Activated T-helper 2 cell treated with anti-CD3 and anti-CD28 coated beads, Interferon-gamma antibody, Interleukin-2, Interleukin-4, amounts not matched to agents 10 μg/mL and 5 μg/mL and 100 μg/mL, durations not matched to agents 14 hours and 24 hours and 36 hours (primary cell): Measurements from ENCODE around the gene PIGL. TPM values are rescaled to one million over a fixed set of nuclear protein-coding genes. Genes with fewer than 3 reads are reported as not detected.

Experiments
- DNase-seq: peaks from one replicate; pipeline ENCODE4 v3.0.0; 2021; ENCODE audit warnings: low spot score
- H3K27ac Mint-ChIP-seq: one replicate; pipeline ENCODE4 v1.8.0; 2021; ENCODE audit warnings: mixed read lengths
- H3K27me3 Mint-ChIP-seq: one replicate; pipeline ENCODE4 v1.8.0; 2021; ENCODE audit warnings: low read depth, mixed read lengths
- H3K36me3 Mint-ChIP-seq: one replicate; pipeline ENCODE4 v1.8.0; 2021; ENCODE audit warnings: low read depth, mixed read lengths
- H3K4me1 Mint-ChIP-seq: one replicate; pipeline ENCODE4 v1.8.0; 2021; ENCODE audit warnings: low read depth, mixed read lengths
- H3K4me3 Mint-ChIP-seq: one replicate; pipeline ENCODE4 v1.8.0; 2021; ENCODE audit warnings: low read depth, mild to moderate bottlenecking, moderate library complexity, mixed read lengths
- H3K9me3 Mint-ChIP-seq: one replicate; pipeline ENCODE4 v1.8.0; 2021; ENCODE audit warnings: mixed read lengths
- intact Hi-C: fragments of 100-400 bp; cut with micrococcal nuclease; formaldehyde crosslinking; loops from one replicate; pipeline ENCODE4 v1.15.1; 2023
- total RNA-seq: library from RNA; stranded (reverse); gene quantifications from 2 replicates; pipeline ENCODE4 v1.2.3, GENCODE V29; 2022

The PIGL gene
- total RNA-seq, 1 donor from 2014 or later = 40.6 TPM

GRCh38 chr17:16232391-16232790, 15.4 kb downstream of the PIGL start:
- peaks cover 18% of the 10 kb centered on the region for H3K4me1 Mint-ChIP-seq
- H3K4me3 Mint-ChIP-seq = no peak overlapping the region
- no peak for DNase-seq
- H3K36me3 Mint-ChIP-seq = peaks cover 34% of the 10 kb centered on the region
- no peak overlapping the region for H3K27ac Mint-ChIP-seq
- no peaks in the 10 kb centered on the region for H3K9me3 Mint-ChIP-seq
- no peaks in the 10 kb centered on the region for H3K27me3 Mint-ChIP-seq
- intact Hi-C loops = no loop called here

GRCh38 chr17:16239931-16240330, 22.9 kb downstream of the PIGL start:
- Mint-ChIP-seq H3K4me1 (peaks cover 12% of the 10 kb centered on the region), H3K27me3 (no peaks in the 10 kb centered on the region), H3K27ac (no peak overlapping the region), H3K4me3 (no peak overlapping the region), H3K9me3 (no peaks in the 10 kb centered on the region), H3K36me3 (peaks cover 11% of the 10 kb centered on the region)
- intact Hi-C loops = no loop called here
- no peak for DNase-seq

- intact Hi-C loops = no loop called here
- no peaks in the 10 kb centered on the region for H3K9me3 Mint-ChIP-seq
- no peak overlapping the region for H3K4me3 Mint-ChIP-seq
- H3K36me3 Mint-ChIP-seq = peaks cover 4% of the 10 kb centered on the region
- DNase-seq = no peak
- peaks cover 12% of the 10 kb centered on the region for H3K4me1 Mint-ChIP-seq
- H3K27me3 Mint-ChIP-seq = no peaks in the 10 kb centered on the region
- no peak overlapping the region for H3K27ac Mint-ChIP-seq
These were observed 24.9 kb downstream of the PIGL start for GRCh38 chr17:16241906-16242399.

- intact Hi-C loops = loop anchor here (1.0 kb wide), 1 partner anchor 14 kb away; no protein-coding TSS in a partner anchor
- DNase-seq = no peak
- Mint-ChIP-seq H3K9me3 (no peaks in the 10 kb centered on the region), H3K4me3 (no peak overlapping the region), H3K27me3 (no peaks in the 10 kb centered on the region), H3K36me3 (peaks cover 12% of the 10 kb centered on the region), H3K4me1 (peaks cover 13% of the 10 kb centered on the region), H3K27ac (peak overlapping the region; percentile 55)
These were observed 26.4 kb downstream of the PIGL start for GRCh38 chr17:16243385-16243784.

DNA sequence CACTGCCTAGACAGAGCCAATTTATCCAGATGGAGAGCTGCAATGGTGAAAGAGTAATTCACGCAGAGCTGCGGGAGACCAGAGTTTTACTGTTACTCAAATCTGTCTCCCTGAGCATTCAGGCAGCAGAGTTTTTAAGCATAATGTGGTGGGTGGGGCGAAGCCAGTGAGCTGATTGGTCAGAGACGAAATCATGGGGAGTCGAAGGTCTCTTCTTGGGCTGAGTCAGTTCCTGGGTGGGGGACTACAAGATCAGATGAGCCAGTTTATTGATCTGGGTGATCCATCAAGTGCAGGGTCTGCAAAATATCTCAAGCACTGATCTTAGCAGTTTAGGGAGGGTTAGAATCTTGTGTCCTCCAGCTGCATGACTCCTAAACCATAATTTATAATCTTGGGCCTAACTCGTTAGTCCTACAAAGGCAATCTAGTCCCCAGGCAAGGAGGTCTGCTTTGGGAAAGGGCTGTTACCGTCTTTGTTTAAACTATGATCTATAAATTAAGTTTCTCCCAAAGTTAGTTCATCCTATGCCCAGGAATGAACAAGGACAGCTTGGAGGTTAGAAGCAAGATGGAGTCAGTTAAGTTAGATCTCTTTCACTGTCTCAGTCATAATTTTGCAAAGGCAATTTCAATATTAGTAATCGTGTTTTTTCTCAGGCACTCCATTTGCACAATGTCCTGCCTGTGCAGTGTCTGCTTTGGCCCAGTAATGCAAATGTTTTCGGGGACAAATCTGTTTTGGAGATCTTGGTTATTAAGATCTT, 27.0 kb downstream of the PIGL start:
- H3K4me1 Mint-ChIP-seq = peaks cover 17% of the 10 kb centered on the region
- H3K4me3 Mint-ChIP-seq = no peak overlapping the region
- no peaks in the 10 kb centered on the region for H3K9me3 Mint-ChIP-seq
- intact Hi-C loops = loop anchor here (1.0 kb wide), 1 partner anchor 15 kb away; no protein-coding TSS in a partner anchor
- peak overlapping the region; percentile 55 for H3K27ac Mint-ChIP-seq
- DNase-seq = no peak
- peaks cover 18% of the 10 kb centered on the region for H3K36me3 Mint-ChIP-seq
- no peaks in the 10 kb centered on the region for H3K27me3 Mint-ChIP-seq

- intact Hi-C loops = no loop called here
- Mint-ChIP-seq H3K9me3 (no peaks in the 10 kb centered on the region), H3K27ac (no peak overlapping the region), H3K27me3 (no peaks in the 10 kb centered on the region), H3K4me1 (peaks cover 28% of the 10 kb centered on the region), H3K4me3 (no peak overlapping the region), H3K36me3 (peaks cover 16% of the 10 kb centered on the region)
- DNase-seq = no peak
These were observed 30.6 kb downstream of the PIGL start for GRCh38 chr17:16247586-16247984.

DNA sequence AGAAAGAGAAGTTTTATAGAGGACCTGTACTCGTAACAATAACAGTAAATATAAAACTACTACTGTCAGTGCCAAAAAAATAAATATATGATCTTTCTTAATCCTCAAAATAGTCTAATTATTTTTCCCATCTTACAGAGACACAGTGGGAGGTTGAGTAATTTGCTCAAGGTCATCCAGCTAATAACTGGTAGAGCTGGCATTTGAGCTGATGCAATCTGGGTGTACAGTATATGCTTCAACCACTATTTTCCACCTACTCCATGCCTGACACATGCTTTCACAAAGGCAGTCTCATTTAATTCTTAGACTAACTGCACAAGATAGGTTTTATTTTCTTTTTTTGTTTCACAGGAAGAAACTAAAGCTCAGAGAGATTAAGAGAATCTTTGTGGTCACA, 33.6 kb downstream of the PIGL start:
- Mint-ChIP-seq H3K4me3 (no peak overlapping the region), H3K27me3 (no peaks in the 10 kb centered on the region), H3K27ac (peak overlapping the region; percentile 68)

DNA sequence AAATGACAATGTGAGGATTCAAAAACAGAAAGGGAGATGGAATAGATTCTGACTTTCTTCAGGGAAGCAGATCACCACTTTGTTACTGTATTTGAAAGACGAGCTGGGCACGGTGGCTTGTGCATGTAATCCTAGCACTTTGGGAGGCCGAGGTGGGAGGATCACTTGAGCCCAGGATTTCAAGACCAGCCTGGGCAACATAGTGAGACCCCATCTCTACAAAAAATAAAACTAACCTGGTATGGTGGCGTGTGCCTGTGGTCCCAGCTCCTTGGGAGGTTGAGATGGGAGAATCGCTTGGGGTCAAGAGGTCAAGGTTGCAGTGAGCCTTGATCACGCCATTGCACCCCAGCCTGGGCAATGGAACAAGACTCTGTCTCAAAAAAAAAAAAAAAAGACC, 34.0 kb downstream of the PIGL start:
- Mint-ChIP-seq H3K4me1 (peaks cover 25% of the 10 kb centered on the region), H3K36me3 (peaks cover 19% of the 10 kb centered on the region), H3K4me3 (no peak overlapping the region), H3K9me3 (no peaks in the 10 kb centered on the region), H3K27me3 (no peaks in the 10 kb centered on the region), H3K27ac (peak overlapping the region; percentile 68)
- intact Hi-C loops = no loop called here
- no peak for DNase-seq

More for the DNA sequence above, 33.6 kb downstream of the PIGL start:
- intact Hi-C loops = no loop called here
- Mint-ChIP-seq H3K36me3 (peaks cover 19% of the 10 kb centered on the region), H3K4me1 (peaks cover 23% of the 10 kb centered on the region), H3K9me3 (no peaks in the 10 kb centered on the region)
- DNase-seq = no peak

GRCh38 chr17:16251556-16251955, 34.5 kb downstream of the PIGL start:
- Mint-ChIP-seq H3K4me3 (no peak overlapping the region), H3K27me3 (no peaks in the 10 kb centered on the region), H3K9me3 (no peaks in the 10 kb centered on the region), H3K36me3 (peaks cover 19% of the 10 kb centered on the region), H3K27ac (no peak overlapping the region), H3K4me1 (peaks cover 25% of the 10 kb centered on the region)
- intact Hi-C loops = no loop called here
- DNase-seq = no peak

DNA sequence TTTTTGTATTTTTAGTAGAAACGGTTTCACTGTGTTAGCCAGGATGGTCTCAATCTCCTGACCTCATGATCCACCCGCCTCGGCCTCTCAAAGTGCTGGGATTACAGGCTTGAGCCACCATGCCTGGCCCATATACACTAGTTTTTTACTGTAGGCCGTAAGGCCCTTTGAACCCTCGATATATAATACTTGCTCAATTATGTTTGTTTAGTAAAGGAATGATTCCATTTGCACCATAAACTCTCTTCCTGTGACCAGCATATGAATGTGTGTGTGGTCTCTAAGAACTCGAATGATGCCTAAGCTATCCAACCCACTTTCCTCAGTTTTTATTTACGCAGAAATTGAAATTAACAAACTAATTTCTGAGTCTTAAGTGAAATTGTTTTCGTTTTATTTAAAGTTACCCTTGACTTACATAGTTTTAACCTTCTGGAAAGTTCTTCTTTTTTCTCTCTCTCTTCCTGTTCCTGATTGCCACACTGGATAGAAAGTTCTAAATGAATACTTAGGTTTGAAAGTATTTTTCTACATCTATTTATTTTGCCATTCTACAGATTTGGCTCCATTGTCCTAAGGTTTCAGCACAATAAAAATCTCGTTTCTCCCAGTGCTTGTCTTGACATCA, 37.9 kb downstream of the PIGL start:
- H3K27ac Mint-ChIP-seq = no peak overlapping the region
- no peak overlapping the region for H3K4me3 Mint-ChIP-seq
- no peaks in the 10 kb centered on the region for H3K9me3 Mint-ChIP-seq
- DNase-seq = no peak
- H3K36me3 Mint-ChIP-seq = peaks cover 10% of the 10 kb centered on the region
- peaks cover 18% of the 10 kb centered on the region for H3K4me1 Mint-ChIP-seq
- intact Hi-C loops = no loop called here
- no peaks in the 10 kb centered on the region for H3K27me3 Mint-ChIP-seq

DNA sequence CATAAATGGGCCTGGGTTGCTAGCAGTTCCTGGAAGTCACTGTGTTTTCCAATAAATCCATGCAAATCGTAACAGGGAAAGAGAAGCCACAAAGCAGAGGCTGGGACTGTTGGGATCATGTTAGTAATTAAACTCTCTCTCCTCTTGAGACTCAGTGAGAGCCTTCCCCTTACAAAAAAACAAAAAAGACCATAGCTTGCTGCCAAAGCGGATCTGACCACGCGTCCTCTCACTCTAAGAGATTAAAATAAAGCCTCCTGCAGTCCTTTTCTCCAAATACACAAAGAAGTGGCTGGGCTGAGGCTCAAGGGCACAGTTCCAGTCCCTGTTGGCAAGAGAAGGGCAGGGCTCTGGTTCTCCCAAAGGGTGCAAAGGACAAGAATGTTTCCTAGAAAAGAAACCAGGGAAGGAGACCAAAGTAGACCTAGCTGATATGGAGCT, 38.5 kb downstream of the PIGL start:
- peaks cover 10% of the 10 kb centered on the region for H3K36me3 Mint-ChIP-seq
- no peaks in the 10 kb centered on the region for H3K9me3 Mint-ChIP-seq
- H3K27ac Mint-ChIP-seq = no peak overlapping the region
- H3K4me3 Mint-ChIP-seq = no peak overlapping the region
- DNase-seq = no peak
- no peaks in the 10 kb centered on the region for H3K27me3 Mint-ChIP-seq
- H3K4me1 Mint-ChIP-seq = peaks cover 15% of the 10 kb centered on the region
- intact Hi-C loops = no loop called here

DNA sequence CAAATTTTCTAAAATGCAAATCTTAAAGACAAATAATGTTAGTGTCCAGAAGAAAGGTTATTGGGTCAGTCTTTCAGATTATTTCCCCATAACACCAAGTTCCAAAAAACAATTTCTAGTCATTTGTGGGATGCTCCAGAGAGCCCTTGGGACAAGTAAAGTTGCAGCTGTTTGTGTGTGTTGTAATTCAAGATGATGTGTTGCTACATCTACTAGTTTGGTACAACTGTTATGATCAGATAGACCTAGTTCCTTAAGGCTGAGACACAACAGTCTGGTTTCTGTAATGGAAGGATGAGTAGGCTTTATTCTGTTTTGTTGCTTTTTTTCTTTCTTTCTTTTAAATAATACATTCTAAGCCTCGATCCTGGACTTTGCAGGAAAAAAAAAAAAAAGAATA, 41.9 kb downstream of the PIGL start:
- DNase-seq = no peak
- Mint-ChIP-seq H3K27ac (no peak overlapping the region), H3K27me3 (no peaks in the 10 kb centered on the region), H3K4me3 (no peak overlapping the region), H3K9me3 (no peaks in the 10 kb centered on the region), H3K36me3 (peaks cover 10% of the 10 kb centered on the region), H3K4me1 (peaks cover 8% of the 10 kb centered on the region)
- intact Hi-C loops = no loop called here

DNA sequence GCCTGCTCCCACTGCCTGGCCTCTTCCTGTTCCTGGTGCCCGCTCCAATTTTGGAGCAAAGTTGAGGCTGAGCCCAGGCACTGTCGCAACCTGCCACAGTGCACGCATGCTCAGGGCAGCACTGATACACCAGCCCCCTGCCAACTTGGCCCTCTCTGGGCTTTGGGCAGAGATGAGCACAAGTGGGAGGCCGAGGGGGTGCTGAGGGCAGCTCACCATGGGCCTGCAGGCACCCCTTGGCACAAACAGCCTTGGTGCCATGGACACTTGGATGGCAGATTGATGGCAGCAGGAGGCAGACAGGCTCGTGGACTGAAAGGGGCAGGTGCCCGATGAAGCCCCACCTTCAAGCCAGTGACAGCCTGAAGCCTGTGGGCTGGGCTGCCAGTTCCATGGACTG, 42.9 kb downstream of the PIGL start:
- Mint-ChIP-seq H3K4me3 (no peak overlapping the region), H3K9me3 (no peaks in the 10 kb centered on the region), H3K27me3 (no peaks in the 10 kb centered on the region), H3K27ac (no peak overlapping the region), H3K4me1 (peaks cover 10% of the 10 kb centered on the region), H3K36me3 (peaks cover 11% of the 10 kb centered on the region)
- intact Hi-C loops = no loop called here
- DNase-seq = no peak
